HuH-7 (cell line): ENCODE results near the gene LHX3.
"Not testable (repeated sequence)": the region's sequence is repeated elsewhere in the genome, so short reads cannot be mapped to it uniquely, and the experiment has no call there.

Experiments used
- DNase-seq: peaks from one replicate; pipeline ENCODE4 v3.0.0; 2011; ENCODE audit warnings: low spot score

Gene LHX3

GRCh38 chr9:136153381-136154065 is 51.4 kb downstream of the LHX3 start:
- no peak for DNase-seq

GRCh38 chr9:136152931-136153330 is 52.0 kb downstream of the LHX3 start:
- no peak for DNase-seq

GRCh38 chr9:136152543-136152866 is 52.4 kb downstream of the LHX3 start:
- no peak for DNase-seq

- DNase-seq: no peak
These were observed 52.9 kb downstream of the LHX3 start for GRCh38 chr9:136151848-136152542.

- DNase-seq: no peak
These were observed 53.6 kb downstream of the LHX3 start for GRCh38 chr9:136151214-136151804.

- DNase-seq: not testable (repeated sequence)
These were observed 54.2 kb downstream of the LHX3 start for GRCh38 chr9:136150664-136151213.

- DNase-seq: no peak
These were observed 55.1 kb downstream of the LHX3 start for GRCh38 chr9:136149853-136150252.

GRCh38 chr9:136149337-136149736 is 55.6 kb downstream of the LHX3 start:
- DNase-seq: no peak

- DNase-seq: no peak
These were observed 56.2 kb downstream of the LHX3 start for GRCh38 chr9:136148766-136149165.

GRCh38 chr9:136147890-136148714 is 56.8 kb downstream of the LHX3 start:
- DNase-seq: no peak

- DNase-seq: no peak
These were observed 57.7 kb downstream of the LHX3 start for GRCh38 chr9:136147038-136147889.
